AG04450 (cell line): Measurements from ENCODE around the gene RNF217. TPM values are rescaled to one million over a fixed set of nuclear protein-coding genes. Genes with fewer than 3 reads are reported as not detected.

ENCODE experiments used
- CTCF ChIA-PET: fragments of 300-600, 350-600 bp; formaldehyde crosslinking; extraction: SDS; loops from one replicate; lab custom pipeline; 2022; ENCODE audit warnings: antibody characterized with exemption, inconsistent platforms; lab: Charles Lee
- POLR2A ChIA-PET: fragments of 350-600 bp; formaldehyde crosslinking; extraction: SDS; loops from one replicate; lab custom pipeline; 2021; ENCODE audit warnings: antibody characterized with exemption, inconsistent platforms; lab: Yijun Ruan, JAX
- DNase-seq: peaks from one replicate; pipeline ENCODE4 v3.0.0-alpha.2; 2011; ENCODE audit warnings: low read depth, low spot score
- H3K27ac ChIP-seq: one replicate; pipeline ENCODE4 v1.5.1; 2012; ENCODE audit warnings: low read depth, low read length, control low read depth
- H3K27me3 ChIP-seq: one replicate; pipeline ENCODE4 v1.6.0; 2012; ENCODE audit warnings: low read length; ENCODE audit not compliant: control insufficient read depth, insufficient read depth
- H3K4me3 ChIP-seq: 2 replicates; pipeline ENCODE4 v1.5.1; 2011; ENCODE audit warnings: mild to moderate bottlenecking, low read depth, low read length, control low read depth
- H3K9me3 ChIP-seq: 2 replicates; pipeline ENCODE4 v1.5.1; 2012; ENCODE audit warnings: low read length; ENCODE audit not compliant: control insufficient read depth, insufficient read depth
- CTCF ChIP-seq: IDR thresholded peaks from 2 replicates; pipeline ENCODE4 v1.5.1; 2011; ENCODE audit warnings: low read depth, low read length, control low read depth, inconsistent platforms
- polyA plus RNA-seq: library from polyadenylated mRNA; depleted of rRNA; stranded (reverse); fragments of >200 nt; gene quantifications from 2 replicates; pipeline ENCODE4 v1.2.3, GENCODE V29; 2011

RNF217 gene
- polyA plus RNA-seq, 1 experiment, result 24.6 TPM

- H3K9me3 ChIP-seq, result no peaks in the 10 kb centered on the region
- no peak for TF ChIP-seq CTCF
- H3K4me3 ChIP-seq, result no peak overlapping the region
- no peak overlapping the region for H3K27ac ChIP-seq
- no peak for DNase-seq
- H3K27me3 ChIP-seq, result no peaks in the 10 kb centered on the region
- CTCF ChIA-PET, result interaction anchor here (0.6 kb wide), 1 partner anchor 9 kb away, joined by 4 read pairs; no protein-coding TSS in a partner anchor
- POLR2A ChIA-PET, result no interaction called here
Observed at GRCh38 chr6:124993327-124993726, 31.1 kb downstream of the RNF217 start.

GRCh38 chr6:124994648-124995047 lies 32.4 kb downstream of the RNF217 start:
- no peak for DNase-seq
- Histone ChIP-seq H3K4me3 (no peak overlapping the region), H3K9me3 (no peaks in the 10 kb centered on the region), H3K27me3 (no peaks in the 10 kb centered on the region), H3K27ac (no peak overlapping the region)
- ChIA-PET CTCF (no interaction called here), POLR2A (no interaction called here)
- no peak for TF ChIP-seq CTCF

GRCh38 chr6:124995131-124995530 lies 32.9 kb downstream of the RNF217 start:
- Histone ChIP-seq H3K9me3 (no peaks in the 10 kb centered on the region), H3K27ac (no peak overlapping the region), H3K4me3 (no peak overlapping the region), H3K27me3 (no peaks in the 10 kb centered on the region)
- ChIA-PET CTCF (no interaction called here), POLR2A (no interaction called here)
- no peak for TF ChIP-seq CTCF
- DNase-seq, result no peak

- Histone ChIP-seq H3K4me3 (no peak overlapping the region), H3K27ac (no peak overlapping the region), H3K9me3 (no peaks in the 10 kb centered on the region), H3K27me3 (no peaks in the 10 kb centered on the region)
- no peak for DNase-seq
- CTCF ChIA-PET, result no interaction called here
- TF ChIP-seq CTCF, result no peak
- POLR2A ChIA-PET, result interaction anchor here (0.6 kb wide), 1 partner anchor 14 kb away, joined by 3 read pairs; no protein-coding TSS in a partner anchor
Observed at GRCh38 chr6:124995645-124996325, 33.5 kb downstream of the RNF217 start.

GRCh38 chr6:124996411-124996810 lies 34.2 kb downstream of the RNF217 start:
- POLR2A ChIA-PET, result interaction anchor here (0.6 kb wide), 1 partner anchor 14 kb away, joined by 3 read pairs; no protein-coding TSS in a partner anchor
- no peak for DNase-seq
- H3K4me3 ChIP-seq, result no peak overlapping the region
- CTCF ChIA-PET, result no interaction called here
- no peak overlapping the region for H3K27ac ChIP-seq
- H3K27me3 ChIP-seq, result no peaks in the 10 kb centered on the region
- no peak for TF ChIP-seq CTCF
- H3K9me3 ChIP-seq, result no peaks in the 10 kb centered on the region
